Measurements from ENCODE around the gene DIDO1. TPM values are rescaled to one million over a fixed set of nuclear protein-coding genes. Genes with fewer than 3 reads are reported as not detected.

Gene DIDO1
- total and polyA plus RNA-seq, 2 of the 13 experiments (the other 11 are each of a cell fraction or from before 2014, with no cell fraction given), result 75.0 to 75.1 TPM

DNA sequence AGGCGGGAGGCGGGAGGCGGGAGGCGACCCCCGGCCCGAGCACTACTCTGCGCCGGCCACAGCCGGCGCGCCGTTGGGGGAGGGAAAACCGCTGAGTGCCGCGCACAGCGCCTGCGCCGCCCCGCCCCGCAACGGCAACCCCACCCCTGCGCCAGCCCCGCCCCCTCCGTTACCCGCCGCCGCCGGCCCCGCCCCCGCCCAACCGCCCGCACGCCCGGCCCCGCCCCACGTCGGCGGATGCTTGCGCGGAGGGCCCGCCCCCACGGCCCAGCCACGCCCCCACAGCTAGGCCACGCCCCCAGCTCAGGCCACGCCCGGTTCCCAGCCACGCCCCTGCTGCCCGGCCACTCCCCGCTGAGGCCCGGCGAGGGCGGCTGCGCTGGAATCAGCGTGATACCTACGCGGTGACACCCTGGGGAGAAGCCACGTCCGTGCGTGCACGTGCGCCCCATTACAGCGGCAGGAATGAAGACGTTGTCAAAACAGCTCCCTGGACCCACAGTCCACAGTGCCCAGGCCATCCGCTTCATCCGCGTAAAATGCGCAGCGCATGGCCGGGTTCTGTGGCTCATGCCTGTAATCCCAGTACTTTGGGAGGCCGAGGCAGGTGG, 64.5 kb downstream of the DIDO1 start, which contains the start of gene TCFL5 (continued):
- TF ChIP-seq, protein P1, sequence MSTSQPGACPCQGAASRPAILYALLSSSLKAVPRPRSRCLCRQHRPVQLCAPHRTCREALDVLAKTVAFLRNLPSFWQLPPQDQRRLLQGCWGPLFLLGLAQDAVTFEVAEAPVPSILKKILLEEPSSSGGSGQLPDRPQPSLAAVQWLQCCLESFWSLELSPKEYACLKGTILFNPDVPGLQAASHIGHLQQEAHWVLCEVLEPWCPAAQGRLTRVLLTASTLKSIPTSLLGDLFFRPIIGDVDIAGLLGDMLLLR (CRISPR knock-in tag; IDR thresholded peaks at IDR 0.05), result peak; percentile 97
- TF ChIP-seq BRD4 (CRISPR knock-in tag; IDR thresholded peaks at IDR 0.05) (0 out of 2 replicates have a peak, but pooled peaks have one; percentile 78), ZFYVE20 (CRISPR knock-in tag; IDR thresholded peaks at IDR 0.05; ENCODE audit: borderline replicate concordance, low read depth) (no peak), IRX3 (CRISPR knock-in tag; IDR thresholded peaks at IDR 0.05; ENCODE audit: borderline replicate concordance, low read depth) (peak; percentile 87), NONO (IDR thresholded peaks at IDR 0.05) (no peak), NONO (CRISPR knock-in tag; conservative IDR thresholded peaks at IDR 0.05) (peak; percentile 81), ZNF230 (CRISPR knock-in tag; IDR thresholded peaks at IDR 0.05) (peak; percentile 82; the same call in 1 of the 2 replicates), KLF6 (CRISPR knock-in tag; IDR thresholded peaks at IDR 0.05) (peak; percentile 95), AGO1 (IDR thresholded peaks at IDR 0.05; ENCODE audit: low read depth, low read length, poor library complexity, severe bottlenecking) (no peak), ZNF598 (CRISPR knock-in tag; IDR thresholded peaks at IDR 0.05; ENCODE audit: borderline replicate concordance) (peak; percentile 100; the same call in 1 of the 2 replicates), GATAD1 (CRISPR knock-in tag; IDR thresholded peaks at IDR 0.05) (peak; percentile 80), EHMT2 (IDR thresholded peaks at IDR 0.05; ENCODE audit: borderline replicate concordance, low read depth, low read length) (0 out of 2 replicates have a peak, but pooled peaks have one; percentile 38), NR2F2 (IDR thresholded peaks at IDR 0.05; ENCODE audit: borderline replicate concordance, low read depth) (no peak), SAFB2 (CRISPR knock-in tag; IDR thresholded peaks at IDR 0.05; ENCODE audit: borderline replicate concordance, low read depth) (peak; percentile 86), ZNF17 (CRISPR knock-in tag; IDR thresholded peaks at IDR 0.05) (no peak)
- TF ChIP-seq, protein P2, sequence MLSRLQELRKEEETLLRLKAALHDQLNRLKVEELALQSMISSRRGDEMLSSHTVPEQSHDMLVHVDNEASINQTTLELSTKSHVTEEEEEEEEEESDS (CRISPR knock-in tag; IDR thresholded peaks at IDR 0.05; ENCODE audit: borderline replicate concordance), result no peak
- TF ChIP-seq, protein P3, sequence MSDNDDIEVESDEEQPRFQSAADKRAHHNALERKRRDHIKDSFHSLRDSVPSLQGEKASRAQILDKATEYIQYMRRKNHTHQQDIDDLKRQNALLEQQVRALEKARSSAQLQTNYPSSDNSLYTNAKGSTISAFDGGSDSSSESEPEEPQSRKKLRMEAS (IDR thresholded peaks at IDR 0.05), result peak; percentile 99
- TF ChIP-seq, protein P4, sequence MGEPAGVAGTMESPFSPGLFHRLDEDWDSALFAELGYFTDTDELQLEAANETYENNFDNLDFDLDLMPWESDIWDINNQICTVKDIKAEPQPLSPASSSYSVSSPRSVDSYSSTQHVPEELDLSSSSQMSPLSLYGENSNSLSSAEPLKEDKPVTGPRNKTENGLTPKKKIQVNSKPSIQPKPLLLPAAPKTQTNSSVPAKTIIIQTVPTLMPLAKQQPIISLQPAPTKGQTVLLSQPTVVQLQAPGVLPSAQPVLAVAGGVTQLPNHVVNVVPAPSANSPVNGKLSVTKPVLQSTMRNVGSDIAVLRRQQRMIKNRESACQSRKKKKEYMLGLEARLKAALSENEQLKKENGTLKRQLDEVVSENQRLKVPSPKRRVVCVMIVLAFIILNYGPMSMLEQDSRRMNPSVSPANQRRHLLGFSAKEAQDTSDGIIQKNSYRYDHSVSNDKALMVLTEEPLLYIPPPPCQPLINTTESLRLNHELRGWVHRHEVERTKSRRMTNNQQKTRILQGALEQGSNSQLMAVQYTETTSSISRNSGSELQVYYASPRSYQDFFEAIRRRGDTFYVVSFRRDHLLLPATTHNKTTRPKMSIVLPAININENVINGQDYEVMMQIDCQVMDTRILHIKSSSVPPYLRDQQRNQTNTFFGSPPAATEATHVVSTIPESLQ (CRISPR knock-in tag; conservative IDR thresholded peaks at IDR 0.05), result peak; percentile 69; the same call in 1 of the 2 replicates
- TF ChIP-seq, protein P5, sequence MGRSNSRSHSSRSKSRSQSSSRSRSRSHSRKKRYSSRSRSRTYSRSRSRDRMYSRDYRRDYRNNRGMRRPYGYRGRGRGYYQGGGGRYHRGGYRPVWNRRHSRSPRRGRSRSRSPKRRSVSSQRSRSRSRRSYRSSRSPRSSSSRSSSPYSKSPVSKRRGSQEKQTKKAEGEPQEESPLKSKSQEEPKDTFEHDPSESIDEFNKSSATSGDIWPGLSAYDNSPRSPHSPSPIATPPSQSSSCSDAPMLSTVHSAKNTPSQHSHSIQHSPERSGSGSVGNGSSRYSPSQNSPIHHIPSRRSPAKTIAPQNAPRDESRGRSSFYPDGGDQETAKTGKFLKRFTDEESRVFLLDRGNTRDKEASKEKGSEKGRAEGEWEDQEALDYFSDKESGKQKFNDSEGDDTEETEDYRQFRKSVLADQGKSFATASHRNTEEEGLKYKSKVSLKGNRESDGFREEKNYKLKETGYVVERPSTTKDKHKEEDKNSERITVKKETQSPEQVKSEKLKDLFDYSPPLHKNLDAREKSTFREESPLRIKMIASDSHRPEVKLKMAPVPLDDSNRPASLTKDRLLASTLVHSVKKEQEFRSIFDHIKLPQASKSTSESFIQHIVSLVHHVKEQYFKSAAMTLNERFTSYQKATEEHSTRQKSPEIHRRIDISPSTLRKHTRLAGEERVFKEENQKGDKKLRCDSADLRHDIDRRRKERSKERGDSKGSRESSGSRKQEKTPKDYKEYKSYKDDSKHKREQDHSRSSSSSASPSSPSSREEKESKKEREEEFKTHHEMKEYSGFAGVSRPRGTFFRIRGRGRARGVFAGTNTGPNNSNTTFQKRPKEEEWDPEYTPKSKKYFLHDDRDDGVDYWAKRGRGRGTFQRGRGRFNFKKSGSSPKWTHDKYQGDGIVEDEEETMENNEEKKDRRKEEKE (IDR thresholded peaks at IDR 0.05), result no peak
- TF ChIP-seq, protein P6, sequence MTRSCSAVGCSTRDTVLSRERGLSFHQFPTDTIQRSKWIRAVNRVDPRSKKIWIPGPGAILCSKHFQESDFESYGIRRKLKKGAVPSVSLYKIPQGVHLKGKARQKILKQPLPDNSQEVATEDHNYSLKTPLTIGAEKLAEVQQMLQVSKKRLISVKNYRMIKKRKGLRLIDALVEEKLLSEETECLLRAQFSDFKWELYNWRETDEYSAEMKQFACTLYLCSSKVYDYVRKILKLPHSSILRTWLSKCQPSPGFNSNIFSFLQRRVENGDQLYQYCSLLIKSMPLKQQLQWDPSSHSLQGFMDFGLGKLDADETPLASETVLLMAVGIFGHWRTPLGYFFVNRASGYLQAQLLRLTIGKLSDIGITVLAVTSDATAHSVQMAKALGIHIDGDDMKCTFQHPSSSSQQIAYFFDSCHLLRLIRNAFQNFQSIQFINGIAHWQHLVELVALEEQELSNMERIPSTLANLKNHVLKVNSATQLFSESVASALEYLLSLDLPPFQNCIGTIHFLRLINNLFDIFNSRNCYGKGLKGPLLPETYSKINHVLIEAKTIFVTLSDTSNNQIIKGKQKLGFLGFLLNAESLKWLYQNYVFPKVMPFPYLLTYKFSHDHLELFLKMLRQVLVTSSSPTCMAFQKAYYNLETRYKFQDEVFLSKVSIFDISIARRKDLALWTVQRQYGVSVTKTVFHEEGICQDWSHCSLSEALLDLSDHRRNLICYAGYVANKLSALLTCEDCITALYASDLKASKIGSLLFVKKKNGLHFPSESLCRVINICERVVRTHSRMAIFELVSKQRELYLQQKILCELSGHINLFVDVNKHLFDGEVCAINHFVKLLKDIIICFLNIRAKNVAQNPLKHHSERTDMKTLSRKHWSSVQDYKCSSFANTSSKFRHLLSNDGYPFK (CRISPR knock-in tag; IDR thresholded peaks at IDR 0.05; ENCODE audit: borderline replicate concordance), result peak; percentile 91

Data from HepG2 (cell line).